Panc1 (cell line): Measurements from ENCODE around the gene GNA12. TPM values are rescaled to one million over a fixed set of nuclear protein-coding genes. Genes with fewer than 3 reads are reported as not detected.

ENCODE experiments used
- ATAC-seq: fragments of 200-7000 bp; cut with Tn5 transposase; 2 replicates; pipeline ENCODE4 v1.9.1; 2020; ENCODE audit warnings: mild to moderate bottlenecking, moderate library complexity
- BruUV-seq: library from RNA; stranded (reverse); fragments of 400-500 nt; replicated peaks from 2 replicates; lab custom pipeline; 2021; lab: Mats Ljungman, UMichigan
- CTCF ChIA-PET: fragments of 300-600 bp; sonication (Branson Sonifier 250); formaldehyde crosslinking; loops from one replicate; lab custom pipeline; 2022; ENCODE audit warnings: antibody characterized with exemption; lab: Charles Lee
- POLR2A ChIA-PET: fragments of 300-600 bp; sonication (Branson Sonifier 250); formaldehyde crosslinking; loops from one replicate; lab custom pipeline; 2022; ENCODE audit warnings: antibody characterized with exemption; lab: Charles Lee
- DNase-seq: peaks from one replicate; pipeline ENCODE4 v3.0.0-alpha.2; 2010; ENCODE audit warnings: low read depth, low spot score
- H3K27ac ChIP-seq: 2 replicates; pipeline ENCODE4 v1.5.1; 2011; ENCODE audit warnings: mild to moderate bottlenecking, low read length, inconsistent platforms
- H3K27me3 ChIP-seq: fragments of 200-500 bp; sonication (Bioruptor generic); 2 replicates; pipeline ENCODE4 v1.6.0; 2014; ENCODE audit warnings: low read length, inconsistent platforms; ENCODE audit not compliant: control insufficient read depth, insufficient read depth
- H3K36me3 ChIP-seq: fragments of 200-500 bp; sonication (Bioruptor generic); 2 replicates; pipeline ENCODE4 v1.5.1; 2014; ENCODE audit warnings: inconsistent platforms, mild to moderate bottlenecking, low read length, moderate library complexity; ENCODE audit not compliant: control insufficient read depth, insufficient read depth
- H3K4me1 ChIP-seq: 2 replicates; pipeline ENCODE4 v1.5.1; 2011; ENCODE audit warnings: inconsistent platforms, mild to moderate bottlenecking, low read length, moderate library complexity; ENCODE audit not compliant: control insufficient read depth, insufficient read depth
- H3K4me3 ChIP-seq, 2 experiments: 2 replicates each; pipeline ENCODE4 v1.5.1; 2011 to 2012; ENCODE audit warnings: low read depth in 2 of 2, low read length in 2 of 2, mild to moderate bottlenecking in 2 of 2, inconsistent platforms in 1 of 2, moderate library complexity in 1 of 2
- H3K9me3 ChIP-seq: fragments of 200-500 bp; sonication (Bioruptor generic); 2 replicates; pipeline ENCODE4 v1.5.1; 2014; ENCODE audit warnings: low read depth, mild to moderate bottlenecking, inconsistent platforms, low read length, moderate library complexity; ENCODE audit not compliant: control insufficient read depth, insufficient read depth
- CTCF ChIP-seq: fragments of 450-650 bp; IDR thresholded peaks from 2 replicates; pipeline ENCODE4 v1.5.1; 2017; ENCODE audit warnings: mild to moderate bottlenecking
- POLR2AphosphoS5 ChIP-seq: IDR thresholded peaks from 2 replicates; pipeline ENCODE4 v1.6.1; 2012; ENCODE audit warnings: mild to moderate bottlenecking, low read depth, low read length, moderate library complexity
- SIN3A ChIP-seq: IDR thresholded peaks from 2 replicates; pipeline ENCODE4 v1.6.1; 2012; ENCODE audit warnings: low read depth, mild to moderate bottlenecking, low read length, moderate library complexity, borderline replicate concordance; ENCODE audit not compliant: insufficient read depth
- TCF7L2 ChIP-seq: IDR thresholded peaks from 2 replicates; pipeline ENCODE4 v1.6.1; 2011; ENCODE audit warnings: mild to moderate bottlenecking, low read depth, low read length, inconsistent platforms
- in situ Hi-C: cut with HindIII; loops from 2 replicates; pipeline ENCODE4 v1.10.0; 2016; ENCODE audit warnings: low sequenced_read_pairs, low pct_unique_long_range_greater_than_20kb
- intact Hi-C: fragments of 100-400 bp; cut with micrococcal nuclease; formaldehyde crosslinking; loops from one replicate; pipeline ENCODE4 v1.10.0; 2022; ENCODE audit not compliant: unreplicated experiment
- total RNA-seq: library from RNA; stranded (reverse); gene quantifications from one replicate; pipeline ENCODE4 v1.2.1, GENCODE V29; 2021; ENCODE audit not compliant: unreplicated experiment
- TF ChIP-seq, protein P1 (sequence below), 2 experiments: IDR thresholded peaks; 2 replicates each; pipeline ENCODE4 v1.6.1; 2011 to 2012; ENCODE audit warnings: low read depth in 2 of 2, control low read depth in 1 of 2, low read length in 1 of 2, mild to moderate bottlenecking in 1 of 2, moderate library complexity in 1 of 2; ENCODE audit not compliant: insufficient read depth in 1 of 2

The GNA12 gene
- total RNA-seq, 1 experiment from 2014 or later = 139 TPM

- Histone ChIP-seq H3K9me3 (no peaks in the 10 kb centered on the region), H3K4me3 (no peak overlapping the region), H3K36me3 (no peaks in the 10 kb centered on the region; the same call in 1 of the 2 replicates), H3K4me1 (peaks cover 14% of the 10 kb centered on the region), H3K27me3 (no peaks in the 10 kb centered on the region), H3K27ac (no peak overlapping the region)
- intact Hi-C loops = no loop called here
- BruUV-seq = no TSS peak
- in situ Hi-C loops = no loop called here
- CTCF ChIA-PET = interaction anchor here (0.6 kb wide), 1 partner anchor 165 kb away, joined by 7 read pairs; no protein-coding TSS in a partner anchor
- ATAC-seq (no peak), DNase-seq (no peak)
- POLR2A ChIA-PET = no interaction called here
- no peak for TF ChIP-seq SIN3A
- TF ChIP-seq CTCF = no peak
- no peak for TF ChIP-seq POLR2AphosphoS5
- no peak for TF ChIP-seq TCF7L2
- TF ChIP-seq, protein P1, sequence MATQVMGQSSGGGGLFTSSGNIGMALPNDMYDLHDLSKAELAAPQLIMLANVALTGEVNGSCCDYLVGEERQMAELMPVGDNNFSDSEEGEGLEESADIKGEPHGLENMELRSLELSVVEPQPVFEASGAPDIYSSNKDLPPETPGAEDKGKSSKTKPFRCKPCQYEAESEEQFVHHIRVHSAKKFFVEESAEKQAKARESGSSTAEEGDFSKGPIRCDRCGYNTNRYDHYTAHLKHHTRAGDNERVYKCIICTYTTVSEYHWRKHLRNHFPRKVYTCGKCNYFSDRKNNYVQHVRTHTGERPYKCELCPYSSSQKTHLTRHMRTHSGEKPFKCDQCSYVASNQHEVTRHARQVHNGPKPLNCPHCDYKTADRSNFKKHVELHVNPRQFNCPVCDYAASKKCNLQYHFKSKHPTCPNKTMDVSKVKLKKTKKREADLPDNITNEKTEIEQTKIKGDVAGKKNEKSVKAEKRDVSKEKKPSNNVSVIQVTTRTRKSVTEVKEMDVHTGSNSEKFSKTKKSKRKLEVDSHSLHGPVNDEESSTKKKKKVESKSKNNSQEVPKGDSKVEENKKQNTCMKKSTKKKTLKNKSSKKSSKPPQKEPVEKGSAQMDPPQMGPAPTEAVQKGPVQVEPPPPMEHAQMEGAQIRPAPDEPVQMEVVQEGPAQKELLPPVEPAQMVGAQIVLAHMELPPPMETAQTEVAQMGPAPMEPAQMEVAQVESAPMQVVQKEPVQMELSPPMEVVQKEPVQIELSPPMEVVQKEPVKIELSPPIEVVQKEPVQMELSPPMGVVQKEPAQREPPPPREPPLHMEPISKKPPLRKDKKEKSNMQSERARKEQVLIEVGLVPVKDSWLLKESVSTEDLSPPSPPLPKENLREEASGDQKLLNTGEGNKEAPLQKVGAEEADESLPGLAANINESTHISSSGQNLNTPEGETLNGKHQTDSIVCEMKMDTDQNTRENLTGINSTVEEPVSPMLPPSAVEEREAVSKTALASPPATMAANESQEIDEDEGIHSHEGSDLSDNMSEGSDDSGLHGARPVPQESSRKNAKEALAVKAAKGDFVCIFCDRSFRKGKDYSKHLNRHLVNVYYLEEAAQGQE (IDR thresholded peaks at IDR 0.05; ENCODE audit: insufficient read depth in 1 of 2, low read depth in 2 of 2, low read length in 1 of 2) = no peak
Measured at GRCh38 chr7:2833083-2833910, 10.8 kb downstream of the GNA12 start.

GRCh38 chr7:2832461-2832860 is 11.6 kb downstream of the GNA12 start:
- no peaks in the 10 kb centered on the region for H3K27me3 ChIP-seq
- no peaks in the 10 kb centered on the region; the same call in 1 of the 2 replicates for H3K36me3 ChIP-seq
- ATAC-seq (no peak), DNase-seq (no peak)
- H3K27ac ChIP-seq = no peak overlapping the region
- CTCF ChIA-PET = no interaction called here
- TF ChIP-seq CTCF = no peak
- no peak for TF ChIP-seq POLR2AphosphoS5
- no peak for TF ChIP-seq SIN3A
- TF ChIP-seq, protein P1 (IDR thresholded peaks at IDR 0.05; ENCODE audit: insufficient read depth in 1 of 2, low read depth in 2 of 2, low read length in 1 of 2) = no peak
- TF ChIP-seq TCF7L2 = no peak
- BruUV-seq = no TSS peak
- in situ Hi-C loops (no loop called here), intact Hi-C loops (no loop called here)
- no peaks in the 10 kb centered on the region for H3K9me3 ChIP-seq
- H3K4me1 ChIP-seq = peaks cover 6% of the 10 kb centered on the region; the same call in 1 of the 2 replicates
- no peak overlapping the region for H3K4me3 ChIP-seq
- POLR2A ChIA-PET = no interaction called here
